ENCODE measurements around the gene KLF13. TPM values are rescaled to one million over a fixed set of nuclear protein-coding genes. Genes with fewer than 3 reads are reported as not detected.
"Not testable (repeated sequence)": the region's sequence is repeated elsewhere in the genome, so short reads cannot be mapped to it uniquely, and the experiment has no call there.

Gene KLF13
- polyA plus RNA-seq, 12 donors: 28.1 to 89.4 (median 44.3) TPM; not detected in 1

DNA sequence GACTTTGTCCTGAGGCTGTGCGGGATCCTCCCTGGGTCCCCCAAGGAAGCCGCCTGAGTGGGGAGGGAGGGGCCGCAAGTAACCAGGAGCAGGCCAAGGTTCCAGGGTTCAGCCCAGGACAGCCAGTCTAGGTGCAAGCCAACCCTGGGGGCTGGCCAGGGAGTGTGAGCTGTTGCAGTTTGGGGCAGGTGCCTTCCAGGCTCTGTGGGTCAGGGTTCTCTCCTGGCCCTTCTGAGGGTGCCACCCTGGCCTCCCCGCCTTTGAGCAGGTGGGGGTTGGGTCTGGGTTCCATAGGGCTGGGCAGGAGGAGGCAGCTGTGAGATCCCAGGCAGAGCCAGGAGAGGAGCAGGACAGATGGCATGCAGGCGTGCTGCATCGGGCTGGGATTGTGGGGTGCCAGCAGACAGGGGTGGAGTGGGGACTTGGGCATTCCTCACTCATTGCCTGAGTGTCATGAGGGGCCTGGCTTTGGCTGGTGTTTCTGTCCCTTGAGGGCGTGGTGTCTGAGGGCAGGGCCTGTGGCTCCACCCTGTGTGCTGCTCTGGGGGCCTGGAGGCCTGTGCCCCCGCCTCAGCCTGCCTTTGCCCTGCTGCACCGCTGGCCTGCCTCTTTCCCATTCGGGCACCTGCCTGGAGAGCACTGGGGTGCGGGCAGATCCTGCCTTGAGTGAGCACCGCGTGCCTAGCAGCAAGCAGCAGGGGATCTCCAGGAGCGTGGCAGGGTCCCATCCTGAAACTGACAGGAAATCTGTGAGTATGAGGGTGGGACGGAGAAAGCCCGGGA lies 18.4 kb downstream of the KLF13 start:
- DNase-seq: no peak

GRCh38 chr15:31345606-31346366 lies 19.2 kb downstream of the KLF13 start:
- DNase-seq: no peak

- DNase-seq: no peak
Measured at GRCh38 chr15:31346367-31347066, 19.9 kb downstream of the KLF13 start.

GRCh38 chr15:31347067-31347975 lies 20.7 kb downstream of the KLF13 start:
- no peak for DNase-seq

DNA sequence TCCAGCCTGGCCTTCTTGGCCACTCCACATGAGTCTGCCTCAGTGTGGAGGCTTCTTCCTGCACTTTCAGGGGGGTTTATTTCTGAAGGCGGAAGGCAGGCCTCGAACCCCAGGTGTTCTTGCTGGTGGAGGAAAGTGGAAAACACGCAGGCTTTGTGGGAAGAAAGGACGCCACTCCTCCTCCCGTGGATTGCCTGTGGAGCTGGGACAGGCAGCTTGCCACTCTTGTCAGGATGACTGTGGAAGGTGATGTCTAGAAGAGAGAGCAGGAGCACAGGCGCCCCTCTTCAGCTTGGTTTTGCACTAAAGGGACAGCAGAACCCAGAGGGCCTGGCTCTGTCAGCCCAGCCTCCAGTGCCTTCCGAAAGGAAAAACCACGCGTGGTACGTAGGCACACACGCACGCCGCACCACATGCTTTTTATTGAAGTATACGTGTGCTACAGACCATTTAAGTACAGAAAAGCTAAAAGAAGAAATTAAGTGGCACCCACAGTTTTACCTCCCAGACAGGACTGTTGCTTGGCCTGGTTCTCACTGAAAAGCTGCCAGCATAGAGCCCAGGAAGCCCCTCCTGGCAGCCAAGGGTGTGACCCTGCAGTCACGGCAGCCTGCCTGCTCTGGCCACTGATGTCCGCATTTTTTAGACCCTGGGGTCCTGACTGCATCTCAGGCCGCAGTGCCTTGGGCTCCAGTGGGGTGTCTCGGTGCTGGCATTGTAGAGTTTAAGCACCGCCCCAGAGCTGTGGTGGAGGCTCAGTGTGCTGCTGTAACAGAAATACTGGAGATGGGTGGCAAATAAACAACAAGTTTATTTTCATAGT lies 21.6 kb downstream of the KLF13 start:
- no peak for DNase-seq

GRCh38 chr15:31349233-31350141 lies 22.9 kb downstream of the KLF13 start:
- DNase-seq: no peak

GRCh38 chr15:31350771-31351170 lies 24.1 kb downstream of the KLF13 start:
- no peak for DNase-seq

GRCh38 chr15:31352339-31352751 lies 25.7 kb downstream of the KLF13 start:
- no peak for DNase-seq

DNA sequence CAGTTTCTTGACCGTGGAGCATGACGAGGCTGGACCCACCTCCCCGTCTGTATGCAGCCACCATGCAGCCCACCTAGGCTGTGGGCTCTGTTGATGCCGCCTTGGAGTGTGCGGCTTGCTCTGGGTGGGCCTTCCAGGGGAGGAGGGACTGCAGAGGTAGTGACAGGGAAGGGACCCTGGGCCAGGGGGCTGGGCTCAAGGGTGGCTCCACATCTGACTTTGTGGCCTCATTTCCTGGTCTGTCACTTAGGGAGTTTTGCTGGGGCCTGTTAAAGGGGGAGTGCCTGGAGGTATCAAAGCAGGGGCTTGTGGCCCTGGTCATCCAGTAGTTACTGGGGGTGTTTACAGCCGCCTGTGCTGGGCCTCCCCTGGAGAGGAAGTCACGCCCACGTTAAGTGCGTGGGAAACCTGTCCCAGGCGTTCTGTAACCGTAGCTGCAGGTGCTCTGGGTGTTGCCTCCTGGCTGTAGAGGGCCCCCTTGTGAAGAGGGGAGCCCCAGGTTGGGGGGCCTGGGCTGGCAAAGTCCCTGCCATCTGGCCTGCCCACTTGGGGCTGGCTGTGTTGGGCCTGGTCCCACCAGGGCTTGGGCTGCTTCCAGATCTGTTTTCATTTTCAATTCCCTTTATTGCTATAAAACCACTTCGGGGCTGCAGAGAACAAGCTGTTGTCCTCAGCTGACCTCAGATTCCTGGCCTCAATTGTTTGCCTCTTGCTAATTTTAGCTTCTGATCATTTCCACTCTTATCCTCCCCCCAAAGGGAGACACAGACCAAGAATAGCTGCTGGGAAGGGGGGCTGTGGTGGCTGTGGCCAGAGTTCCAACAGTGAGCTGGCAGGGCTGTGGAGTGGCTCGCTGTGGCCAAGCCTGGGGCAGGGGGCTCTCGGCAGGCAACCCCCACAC lies 26.5 kb downstream of the KLF13 start:
- DNase-seq: peak; percentile 65

GRCh38 chr15:31353931-31354330 lies 27.3 kb downstream of the KLF13 start:
- DNase-seq: no peak

GRCh38 chr15:31356097-31356496 lies 29.5 kb downstream of the KLF13 start:
- DNase-seq: not testable (repeated sequence)

DNA sequence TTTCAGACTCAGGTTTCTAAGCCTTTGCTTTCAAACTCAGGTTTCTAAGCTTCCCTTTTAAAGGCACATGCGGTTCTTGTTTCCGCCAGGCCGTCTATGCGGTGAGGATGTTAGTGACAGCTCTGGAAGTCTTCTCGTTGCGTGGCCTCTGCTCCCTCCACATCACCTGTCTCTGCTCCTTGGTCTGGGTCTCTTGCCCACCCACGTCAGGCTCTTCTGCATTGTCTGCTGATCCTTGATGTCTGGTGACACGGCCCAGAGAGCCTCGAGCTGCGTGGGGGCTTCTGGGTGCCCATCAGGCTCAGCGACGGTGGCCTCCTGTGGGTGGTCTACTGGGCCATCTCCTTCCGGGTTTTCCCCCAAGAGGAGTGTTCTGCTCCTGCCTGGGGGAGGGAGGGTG lies 30.5 kb downstream of the KLF13 start:
- no peak for DNase-seq

DNA sequence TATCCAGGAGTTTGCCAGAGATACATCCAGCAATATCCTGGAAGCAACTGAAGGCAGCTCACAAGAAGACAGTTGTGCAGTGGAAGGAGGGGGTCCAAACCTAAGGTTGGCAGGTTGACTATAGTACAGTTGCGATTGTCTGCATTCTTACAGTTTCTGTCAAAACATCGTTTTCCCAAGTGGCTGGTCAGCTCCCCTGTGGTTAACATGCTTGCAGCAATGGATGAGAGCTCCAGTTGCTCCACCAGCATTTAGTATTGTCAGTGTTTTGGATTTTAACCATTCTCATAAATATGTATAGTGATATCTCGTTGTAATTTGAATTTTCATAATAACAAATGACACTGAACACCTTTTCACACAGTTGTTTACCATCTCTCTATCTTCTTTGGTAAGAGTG lies 31.5 kb downstream of the KLF13 start:
- DNase-seq: no peak

GRCh38 chr15:31358957-31359701 lies 32.5 kb downstream of the KLF13 start:
- DNase-seq: no peak

DNA sequence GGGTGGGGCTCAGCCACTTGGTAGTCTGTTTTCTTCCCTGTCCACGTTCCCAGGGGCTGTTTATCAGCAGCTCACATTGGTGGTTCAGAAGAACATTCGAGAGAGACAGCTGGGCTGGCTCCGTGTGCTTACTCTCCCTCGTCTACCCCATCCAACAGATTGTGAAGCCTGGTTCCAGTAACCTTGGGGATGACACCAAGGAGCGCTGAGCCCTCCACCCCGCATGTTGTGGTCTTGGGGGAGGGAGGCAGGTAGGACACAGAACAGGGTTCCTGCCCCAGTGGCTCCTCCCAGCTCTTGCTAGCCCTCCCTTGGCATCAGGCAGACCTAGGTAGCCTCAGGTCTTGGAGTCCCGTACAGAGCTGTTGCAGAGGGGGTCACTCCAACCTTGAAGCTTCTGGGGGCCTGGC lies 33.1 kb downstream of the KLF13 start:
- no peak for DNase-seq

DNA sequence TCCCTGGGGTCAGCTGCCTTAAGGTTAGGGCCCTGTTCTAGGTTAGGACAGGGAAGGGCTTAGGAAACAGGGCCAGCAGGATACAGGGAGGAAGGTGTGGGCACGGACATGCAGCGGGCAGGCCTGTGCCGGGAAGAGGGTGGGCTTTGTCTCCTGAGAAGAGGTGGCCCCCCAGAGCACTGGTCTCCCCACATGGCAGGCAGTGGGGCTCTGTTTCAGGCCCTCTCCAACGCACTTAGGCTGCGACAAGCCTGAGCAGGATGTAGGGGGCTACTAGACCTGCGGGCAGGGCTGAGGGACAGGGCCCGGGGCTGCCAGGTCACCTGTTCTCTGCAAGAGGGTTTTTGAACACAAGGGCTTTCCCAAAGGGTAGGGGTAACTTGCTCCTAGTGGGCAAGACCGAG lies 33.5 kb downstream of the KLF13 start:
- no peak for DNase-seq
